HG03139 (cell line): ENCODE measurements around the gene ZNF425.
"Not testable (repeated sequence)": the region's sequence is repeated elsewhere in the genome, so short reads cannot be mapped to it uniquely, and the experiment has no call there.

Experiments used
- ATAC-seq: cut with Tn5 transposase; IDR thresholded peaks from one replicate; pipeline ENCODE4 v1.9.1; 2021; ENCODE audit not compliant: unreplicated experiment

Gene ZNF425

GRCh38 chr7:149133028-149133710 lies 7.0 kb upstream of the ZNF425 start:
- ATAC-seq: no peak

- no peak for ATAC-seq
Measured at GRCh38 chr7:149130572-149131198, 4.6 kb upstream of the ZNF425 start.

- ATAC-seq: peak; percentile 34
Measured at GRCh38 chr7:149126662-149127266, 640 bp upstream of the ZNF425 start.

GRCh38 chr7:149125189-149125862 lies 798 bp downstream of the ZNF425 start:
- no peak for ATAC-seq

- ATAC-seq: no peak
Measured at GRCh38 chr7:149109969-149110368, 16.2 kb downstream of the ZNF425 start.

GRCh38 chr7:149104749-149105148 lies 21.4 kb downstream of the ZNF425 start:
- no peak for ATAC-seq

- ATAC-seq: no peak
Measured at GRCh38 chr7:149104214-149104613, 21.9 kb downstream of the ZNF425 start.

GRCh38 chr7:149103424-149103823 lies 22.7 kb downstream of the ZNF425 start:
- no peak for ATAC-seq

GRCh38 chr7:149102666-149103065 lies 23.5 kb downstream of the ZNF425 start:
- ATAC-seq: no peak

GRCh38 chr7:149100821-149101220 lies 25.3 kb downstream of the ZNF425 start:
- ATAC-seq: no peak

GRCh38 chr7:149099058-149099457 lies 27.1 kb downstream of the ZNF425 start:
- ATAC-seq: no peak

GRCh38 chr7:149097088-149097487 lies 29.0 kb downstream of the ZNF425 start:
- no peak for ATAC-seq

- ATAC-seq: no peak
Measured at GRCh38 chr7:149093228-149093627, 32.9 kb downstream of the ZNF425 start.

- not testable (repeated sequence) for ATAC-seq
Measured at GRCh38 chr7:149092244-149092643, 33.9 kb downstream of the ZNF425 start.

- ATAC-seq: peak; percentile 88
Measured at GRCh38 chr7:149090397-149091195, 35.5 kb downstream of the ZNF425 start, which contains the start of gene ZNF786. Gene ZNF786, minus strand, starts transcription at chr7:149090718. Its CDS starts 78 bp downstream, at chr7:149090640.

GRCh38 chr7:149087376-149087775 lies 38.7 kb downstream of the ZNF425 start:
- ATAC-seq: no peak

GRCh38 chr7:149085866-149086265 lies 40.3 kb downstream of the ZNF425 start:
- no peak for ATAC-seq

GRCh38 chr7:149084407-149084806 lies 41.7 kb downstream of the ZNF425 start:
- no peak for ATAC-seq

GRCh38 chr7:149081914-149082313 lies 44.2 kb downstream of the ZNF425 start:
- no peak for ATAC-seq

- no peak for ATAC-seq
Measured at GRCh38 chr7:149077594-149077993, 48.5 kb downstream of the ZNF425 start.

- no peak for ATAC-seq
Measured at GRCh38 chr7:149075286-149075685, 50.8 kb downstream of the ZNF425 start.
